CD14-positive monocyte (primary cell): Measurements from ENCODE around the gene PLEKHA7. TPM values are rescaled to one million over a fixed set of nuclear protein-coding genes. Genes with fewer than 3 reads are reported as not detected.

Experiments
- DNase-seq, 3 donors: peaks; one replicate each; pipeline ENCODE4 v3.0.0-alpha.2; 2011 to 2022
- H2AFZ ChIP-seq: 2 replicates; pipeline ENCODE4 v1.6.0; 2012; ENCODE audit warnings: mild to moderate bottlenecking, low read depth, low read length, inconsistent platforms; ENCODE audit not compliant: insufficient read depth, poor library complexity, severe bottlenecking
- H3K27ac ChIP-seq, 2 donors: 1 replicate in 1 of 2; 2 replicates in 1 of 2; pipeline ENCODE4 v1.5.1; 2012 to 2013; ENCODE audit warnings: low read length in 2 of 2, control low read depth in 1 of 2, inconsistent platforms in 1 of 2, low read depth in 1 of 2, mild to moderate bottlenecking in 1 of 2
- H3K27me3 ChIP-seq, 2 donors: one replicate each; pipeline versions ENCODE4 v1.6.0 to v1.6.1; 2011 to 2013; ENCODE audit warnings: low read length in 2 of 2; ENCODE audit not compliant: control insufficient read depth in 2 of 2, insufficient read depth in 2 of 2
- H3K36me3 ChIP-seq, 2 donors: replicated peaks in 1 of 2; 1 replicate in 1 of 2; 2 replicates in 1 of 2; pipeline versions ENCODE4 v1.5.1 to v1.6.1; 2012 to 2013; ENCODE audit warnings: low read length in 2 of 2, control low read depth in 1 of 2, inconsistent platforms in 1 of 2, mild to moderate bottlenecking in 1 of 2; ENCODE audit not compliant: insufficient read depth in 2 of 2, control insufficient read depth in 1 of 2
- H3K4me1 ChIP-seq, 2 donors: 1 replicate in 1 of 2; 2 replicates in 1 of 2; pipeline versions ENCODE4 v1.5.1 to v1.6.1; 2012 to 2013; ENCODE audit warnings: low read length in 2 of 2, control low read depth in 1 of 2, inconsistent platforms in 1 of 2, mild to moderate bottlenecking in 1 of 2, moderate library complexity in 1 of 2; ENCODE audit not compliant: insufficient read depth in 2 of 2, control insufficient read depth in 1 of 2
- H3K4me2 ChIP-seq: replicated peaks from 2 replicates; pipeline ENCODE3; 2012; ENCODE audit warnings: low read length, moderate library complexity, mild to moderate bottlenecking; ENCODE audit not compliant: poor library complexity, severe bottlenecking; ENCODE audit errors: extremely low read depth
- H3K4me3 ChIP-seq, 3 experiments: fragments of 200-600 bp in 1 of 3; sonication (generic) in 1 of 3; replicated peaks in 1 of 3; 1 replicate in 2 of 3; 2 replicates in 1 of 3; pipeline ENCODE4 v1.5.1; 2011 to 2013; ENCODE audit warnings: low read length in 3 of 3, mild to moderate bottlenecking in 3 of 3, control low read depth in 2 of 3, low read depth in 2 of 3, inconsistent platforms in 1 of 3, moderate library complexity in 1 of 3
- H3K79me2 ChIP-seq: 2 replicates; pipeline ENCODE4 v1.6.0; 2012; ENCODE audit warnings: mild to moderate bottlenecking, control low read depth, inconsistent platforms, low read length, moderate library complexity; ENCODE audit not compliant: insufficient read depth
- H3K9ac ChIP-seq: 2 replicates; pipeline ENCODE4 v1.6.0; 2017; ENCODE audit warnings: low read length, mild to moderate bottlenecking; ENCODE audit not compliant: insufficient read depth, poor library complexity, severe bottlenecking
- H3K9me3 ChIP-seq, 2 donors: replicated peaks in 1 of 2; 1 replicate in 1 of 2; 2 replicates in 1 of 2; pipeline versions ENCODE4 v1.5.1 to v1.6.1; 2012 to 2013; ENCODE audit warnings: low read length in 2 of 2, control low read depth in 1 of 2; ENCODE audit not compliant: control insufficient read depth in 1 of 2, insufficient read depth in 1 of 2
- H4K20me1 ChIP-seq: 2 replicates; pipeline ENCODE4 v1.6.0; 2012; ENCODE audit warnings: mild to moderate bottlenecking, low read length, control low read depth, moderate library complexity; ENCODE audit not compliant: insufficient read depth
- H3K27ac Mint-ChIP-seq, 7 donors: one replicate each; pipeline ENCODE4 v1.8.0; 2020; ENCODE audit warnings: mild to moderate bottlenecking in 7 of 7, mixed read lengths in 7 of 7, moderate library complexity in 6 of 7, inconsistent platforms in 2 of 7
- H3K27me3 Mint-ChIP-seq, 3 donors: one replicate each; pipeline ENCODE4 v1.8.0; 2021 to 2022; ENCODE audit warnings: low read depth in 3 of 3, mild to moderate bottlenecking in 3 of 3, mixed read lengths in 3 of 3, moderate library complexity in 3 of 3, inconsistent platforms in 1 of 3
- H3K36me3 Mint-ChIP-seq, 2 donors: one replicate each; pipeline ENCODE4 v1.8.0; 2020; ENCODE audit warnings: mixed read lengths in 2 of 2, inconsistent platforms in 1 of 2, mild to moderate bottlenecking in 1 of 2
- H3K4me1 Mint-ChIP-seq: one replicate; pipeline ENCODE4 v1.8.0; 2020; ENCODE audit warnings: mild to moderate bottlenecking, mixed read lengths
- H3K4me3 Mint-ChIP-seq, 2 donors: one replicate each; pipeline ENCODE4 v1.8.0; 2020; ENCODE audit warnings: mild to moderate bottlenecking in 2 of 2, mixed read lengths in 2 of 2, moderate library complexity in 1 of 2
- H3K9me3 Mint-ChIP-seq, 7 donors: one replicate each; pipeline ENCODE4 v1.8.0; 2020 to 2022; ENCODE audit warnings: mixed read lengths in 7 of 7, mild to moderate bottlenecking in 6 of 7, moderate library complexity in 6 of 7, inconsistent platforms in 2 of 7
- WGBS: methylation state at CpG from one replicate; pipeline ENCODE4 v1.1.5; 2013; ENCODE audit warnings: missing lambda C conversion rate; ENCODE audit not compliant: insufficient coverage; 5-methylcytosine and 5-hydroxymethylcytosine counted together
- intact Hi-C, 2 donors: fragments of 100-400 bp; cut with micrococcal nuclease; formaldehyde crosslinking; loops; one replicate each; pipeline versions ENCODE4 v1.15.0 to v1.15.1; 2023
- polyA plus RNA-seq, 3 donors: library from polyadenylated mRNA; depleted of rRNA in 1 of 3; unstranded in 2 of 3; stranded (reverse) in 1 of 3; fragments of 300-500 nt in 2 of 3; fragments of >200 nt in 1 of 3; fragmentation: Illumina TruSeq in 2 of 3; gene quantifications; 1 replicate in 2 of 3; 2 replicates in 1 of 3; pipeline ENCODE4 v1.2.3, GENCODE V29; 2012 to 2021
- TF ChIP-seq, protein P1 (sequence below): fragments of 200-600 bp; IDR thresholded peaks from one replicate; pipeline ENCODE4 v1.8.0; 2022; ENCODE audit warnings: antibody characterized with exemption, mild to moderate bottlenecking

PLEKHA7 gene
- polyA plus RNA-seq, 3 donors: 0.05 to 0.92 (median 0.22) TPM

GRCh38 chr11:16921668-16922067 lies 92.5 kb downstream of the PLEKHA7 start:
- 100% methylated on average over 3 of the region's 4 CpGs for WGBS
- H3K36me3 Mint-ChIP-seq: peaks cover 0 to 1% of the 10 kb centered on the region in 2 donors
- H3K4me3 Mint-ChIP-seq: no peak overlapping the region
- Histone ChIP-seq H3K4me1 (peaks cover 0 to 4% of the 10 kb centered on the region in 2 donors), H3K4me3 (no peak overlapping the region), H4K20me1 (no peaks in the 10 kb centered on the region), H3K9ac (no peak overlapping the region), H3K36me3 (no peaks in the 10 kb centered on the region), H3K27ac (no peak overlapping the region), H3K27me3 (peaks cover 21 to 35% of the 10 kb centered on the region in 2 donors), H3K9me3 (peaks cover 0 to 7% of the 10 kb centered on the region in 2 donors), H3K79me2 (no peaks in the 10 kb centered on the region), H3K4me2 (no peak overlapping the region), H2AFZ (no peak overlapping the region)
- peaks cover 7% of the 10 kb centered on the region for H3K4me1 Mint-ChIP-seq
- no peak for DNase-seq
- no peak overlapping the region for H3K27ac Mint-ChIP-seq
- TF ChIP-seq, protein P1, sequence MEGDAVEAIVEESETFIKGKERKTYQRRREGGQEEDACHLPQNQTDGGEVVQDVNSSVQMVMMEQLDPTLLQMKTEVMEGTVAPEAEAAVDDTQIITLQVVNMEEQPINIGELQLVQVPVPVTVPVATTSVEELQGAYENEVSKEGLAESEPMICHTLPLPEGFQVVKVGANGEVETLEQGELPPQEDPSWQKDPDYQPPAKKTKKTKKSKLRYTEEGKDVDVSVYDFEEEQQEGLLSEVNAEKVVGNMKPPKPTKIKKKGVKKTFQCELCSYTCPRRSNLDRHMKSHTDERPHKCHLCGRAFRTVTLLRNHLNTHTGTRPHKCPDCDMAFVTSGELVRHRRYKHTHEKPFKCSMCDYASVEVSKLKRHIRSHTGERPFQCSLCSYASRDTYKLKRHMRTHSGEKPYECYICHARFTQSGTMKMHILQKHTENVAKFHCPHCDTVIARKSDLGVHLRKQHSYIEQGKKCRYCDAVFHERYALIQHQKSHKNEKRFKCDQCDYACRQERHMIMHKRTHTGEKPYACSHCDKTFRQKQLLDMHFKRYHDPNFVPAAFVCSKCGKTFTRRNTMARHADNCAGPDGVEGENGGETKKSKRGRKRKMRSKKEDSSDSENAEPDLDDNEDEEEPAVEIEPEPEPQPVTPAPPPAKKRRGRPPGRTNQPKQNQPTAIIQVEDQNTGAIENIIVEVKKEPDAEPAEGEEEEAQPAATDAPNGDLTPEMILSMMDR: no peak
- H3K9me3 Mint-ChIP-seq: peaks cover 0 to 6% (median 1%) of the 10 kb centered on the region in 7 donors
- intact Hi-C loops: no loop called here
- peaks cover 41 to 47% (median 46%) of the 10 kb centered on the region in 3 donors for H3K27me3 Mint-ChIP-seq

DNA sequence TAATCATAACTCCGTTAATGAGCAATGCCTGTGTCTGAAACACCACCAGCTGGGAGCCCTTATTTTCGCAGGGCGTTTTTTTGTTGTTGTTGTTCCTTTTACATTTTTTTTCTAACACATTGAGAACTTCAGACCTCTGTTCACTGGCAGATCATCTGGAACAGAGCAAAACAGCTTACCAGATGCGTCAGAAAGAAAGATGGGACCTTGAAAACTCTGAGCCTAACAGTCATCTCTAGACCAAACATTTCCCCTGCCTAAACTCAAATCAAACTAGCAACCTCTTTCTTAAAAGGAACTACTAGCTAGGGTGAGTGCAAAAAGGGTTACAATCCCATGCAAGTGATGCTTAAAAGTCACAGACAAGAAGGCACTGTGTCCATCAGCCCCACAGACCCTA lies 93.2 kb downstream of the PLEKHA7 start:
- no peaks in the 10 kb centered on the region for H3K36me3 ChIP-seq

More for the DNA sequence above, 93.2 kb downstream of the PLEKHA7 start:
- Histone ChIP-seq H3K4me1 (peaks cover 0 to 4% of the 10 kb centered on the region in 2 donors), H2AFZ (no peak overlapping the region), H3K79me2 (no peaks in the 10 kb centered on the region), H3K4me2 (no peak overlapping the region), H3K27me3 (peaks cover 15 to 28% of the 10 kb centered on the region in 2 donors), H3K4me3 (no peak overlapping the region), H3K9ac (no peak overlapping the region), H3K27ac (no peak overlapping the region), H4K20me1 (no peaks in the 10 kb centered on the region), H3K9me3 (peaks cover 0 to 6% of the 10 kb centered on the region in 2 donors)
- no peak overlapping the region for H3K4me3 Mint-ChIP-seq
- peaks cover 7% of the 10 kb centered on the region for H3K4me1 Mint-ChIP-seq
- no peak overlapping the region for H3K27ac Mint-ChIP-seq
- DNase-seq: no peak
- H3K9me3 Mint-ChIP-seq: peaks cover 0 to 6% (median 1%) of the 10 kb centered on the region in 7 donors
- no peaks in the 10 kb centered on the region for H3K36me3 Mint-ChIP-seq
- TF ChIP-seq, protein P1: no peak
- intact Hi-C loops: no loop called here
- WGBS: no CpG with 5 or more reads among the region's 4 CpGs
- peaks cover 39 to 40% (median 40%) of the 10 kb centered on the region in 3 donors for H3K27me3 Mint-ChIP-seq
